LHCN-M2 (cell line): ENCODE measurements around the gene DNAI1. TPM values are rescaled to one million over a fixed set of nuclear protein-coding genes. Genes with fewer than 3 reads are reported as not detected.
A peak's percentile ranks its signal among the peaks of the same experiment; 100 is the strongest.
"Not testable (repeated sequence)": the region's sequence is repeated elsewhere in the genome, so short reads cannot be mapped to it uniquely, and the experiment has no call there.

Source experiments
- DNase-seq: peaks from one replicate; pipeline ENCODE4 v3.0.0-alpha.2; 2012; ENCODE audit warnings: low read depth
- total RNA-seq: library from RNA; depleted of rRNA; stranded (reverse); fragments of >200 nt; gene quantifications from 2 replicates; pipeline ENCODE4 v1.2.3, GENCODE V29; 2014

DNAI1 gene
- total RNA-seq, 1 experiment from 2014 or later: not detected

DNA sequence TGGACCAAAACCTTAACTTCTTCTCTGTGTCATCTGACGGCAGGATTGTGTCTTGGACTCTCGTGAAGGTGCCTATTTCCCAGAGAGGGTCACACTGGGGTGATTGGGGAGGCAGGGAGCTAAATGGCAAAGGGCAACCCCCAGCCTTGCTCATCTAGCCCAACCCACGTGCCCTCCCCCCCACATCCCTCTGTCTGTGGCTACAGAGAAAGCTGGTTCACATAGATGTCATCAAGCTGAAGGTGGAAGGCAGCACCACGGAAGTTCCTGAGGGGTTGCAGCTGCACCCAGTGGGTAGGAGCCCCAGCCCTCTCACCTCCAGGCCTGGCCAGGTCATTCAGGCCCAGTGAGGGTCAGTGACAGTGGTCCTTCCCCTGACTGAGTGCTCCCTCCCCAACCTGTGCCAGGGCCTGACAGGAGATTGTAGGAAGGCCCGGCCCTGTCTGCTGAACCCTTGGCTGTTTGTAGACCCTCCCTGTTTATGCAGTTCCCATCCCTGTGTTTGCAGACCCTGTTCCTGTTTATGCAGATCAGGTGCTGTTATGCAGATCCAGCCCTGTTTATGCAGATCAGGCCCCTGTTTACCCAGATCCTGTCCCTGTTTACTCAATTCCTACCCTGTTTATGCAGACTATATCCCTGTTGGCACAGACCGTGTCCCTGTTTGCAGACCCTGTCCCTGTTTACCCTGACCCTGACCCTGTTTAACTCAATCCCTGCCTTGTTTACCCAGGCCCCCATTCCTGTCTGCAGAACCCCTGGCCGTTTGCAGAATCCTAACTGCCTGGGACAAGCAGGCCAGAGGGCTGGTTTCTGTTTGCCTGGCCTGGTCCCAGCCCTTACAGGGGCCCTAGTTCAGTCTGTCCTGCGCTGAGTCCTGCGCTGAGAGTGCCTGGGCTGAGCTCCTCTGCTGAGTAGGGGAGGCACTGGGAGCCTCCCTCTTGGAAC lies 53.8 kb downstream of the DNAI1 start:
- no peak for DNase-seq

DNA sequence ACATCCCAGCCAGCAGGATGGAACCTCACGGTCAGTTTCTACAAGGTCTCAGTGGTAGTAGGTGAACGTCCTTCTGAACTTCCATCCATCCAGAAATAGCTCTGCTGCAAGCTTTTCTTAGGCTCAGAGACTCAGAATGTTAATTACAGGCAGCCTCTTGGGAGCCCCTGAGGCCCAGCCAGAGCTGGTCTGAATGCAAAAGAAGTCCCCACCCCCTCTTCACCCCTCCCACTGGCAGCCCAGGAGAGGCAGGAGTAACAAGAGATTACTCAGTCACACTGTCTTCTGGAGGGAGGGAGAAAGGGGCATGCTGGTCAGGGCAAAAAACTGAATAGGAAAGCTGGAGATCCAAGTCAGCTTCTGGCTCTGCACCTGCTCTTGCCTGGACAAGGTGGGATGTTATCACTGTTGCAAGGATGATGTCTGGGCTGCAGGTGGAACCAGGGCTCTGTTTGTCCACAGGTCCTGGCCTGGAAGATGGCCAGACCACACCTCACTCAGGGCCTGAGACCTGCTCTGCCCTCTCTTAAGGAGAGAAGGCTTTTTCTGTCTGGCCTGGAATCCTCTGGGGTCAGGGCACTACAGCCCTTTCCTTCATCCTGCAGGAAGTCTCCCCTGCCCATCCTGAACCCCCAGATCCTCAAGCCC lies 55.1 kb downstream of the DNAI1 start:
- DNase-seq: no peak

DNA sequence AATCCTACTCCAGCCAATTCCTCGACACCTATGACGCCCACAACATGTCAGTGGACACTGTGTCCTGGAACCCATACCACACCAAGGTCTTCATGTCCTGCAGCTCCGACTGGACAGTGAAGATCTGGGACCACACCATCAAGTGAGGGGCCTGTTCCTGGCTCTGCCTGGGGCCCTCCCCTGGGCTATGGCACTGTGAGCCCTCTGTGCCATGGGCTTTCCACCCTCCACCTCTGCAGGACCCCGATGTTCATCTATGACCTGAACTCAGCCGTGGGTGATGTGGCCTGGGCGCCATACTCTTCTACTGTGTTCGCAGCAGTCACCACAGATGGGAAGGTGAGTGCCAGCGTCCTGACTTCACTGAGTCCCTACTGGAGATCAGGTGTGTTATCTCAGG lies 55.8 kb downstream of the DNAI1 start:
- DNase-seq: no peak

DNA sequence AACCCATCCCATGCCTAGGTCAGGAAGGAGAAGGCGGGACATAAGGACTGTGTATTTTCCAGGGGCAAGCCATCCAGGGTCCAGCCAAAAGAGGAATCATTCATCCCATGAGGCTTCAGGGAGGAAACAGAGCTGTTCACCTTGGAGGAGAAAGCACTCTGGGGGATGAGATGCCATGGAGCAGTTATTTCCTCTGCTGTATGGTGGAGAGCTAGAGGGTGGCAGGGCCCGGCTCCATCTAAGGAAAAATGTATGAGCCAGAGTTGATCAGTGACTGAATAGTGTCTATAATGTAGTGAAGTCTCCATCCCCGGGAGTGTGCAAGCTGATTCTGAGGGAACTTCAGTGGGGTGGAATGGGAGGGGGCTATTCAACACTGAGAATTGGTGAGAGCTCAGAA lies 56.2 kb downstream of the DNAI1 start:
- no peak for DNase-seq

DNA sequence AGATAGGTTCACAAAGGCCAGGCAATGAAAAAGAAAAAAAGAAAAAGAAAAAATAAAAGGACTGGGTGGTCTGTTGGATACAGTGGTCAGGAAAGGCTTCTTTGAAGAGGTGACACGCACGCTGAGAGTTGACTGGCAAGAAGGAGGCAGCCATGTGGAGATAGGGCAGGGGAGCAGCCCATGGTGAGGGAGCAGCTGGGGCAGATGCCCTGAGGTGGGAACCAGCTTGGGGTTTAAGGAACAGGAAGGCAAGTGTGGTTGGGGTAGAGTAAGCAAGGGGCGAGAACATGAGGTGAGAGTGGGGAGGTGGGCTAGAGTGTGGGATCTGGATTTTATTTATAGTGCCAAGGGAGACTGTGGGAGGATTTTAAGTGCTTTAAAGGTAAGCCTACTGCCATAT lies 57.4 kb downstream of the DNAI1 start:
- DNase-seq: no peak

DNA sequence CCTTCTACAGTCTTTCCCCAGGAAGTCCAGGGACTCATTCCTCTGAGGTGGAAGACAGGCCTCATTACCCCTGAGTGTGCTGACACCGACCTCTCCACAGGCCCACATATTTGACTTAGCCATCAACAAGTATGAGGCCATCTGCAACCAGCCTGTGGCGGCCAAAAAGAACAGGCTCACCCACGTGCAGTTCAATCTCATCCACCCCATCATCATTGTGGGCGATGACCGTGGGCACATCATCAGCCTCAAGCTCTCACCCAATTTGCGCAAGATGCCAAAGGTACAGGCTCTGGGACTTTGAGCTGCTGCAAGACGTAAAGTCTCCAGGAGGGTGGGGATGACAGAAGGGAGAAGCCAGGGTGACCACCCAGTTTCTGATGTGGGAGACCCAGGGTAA lies 58.6 kb downstream of the DNAI1 start:
- DNase-seq: no peak

DNA sequence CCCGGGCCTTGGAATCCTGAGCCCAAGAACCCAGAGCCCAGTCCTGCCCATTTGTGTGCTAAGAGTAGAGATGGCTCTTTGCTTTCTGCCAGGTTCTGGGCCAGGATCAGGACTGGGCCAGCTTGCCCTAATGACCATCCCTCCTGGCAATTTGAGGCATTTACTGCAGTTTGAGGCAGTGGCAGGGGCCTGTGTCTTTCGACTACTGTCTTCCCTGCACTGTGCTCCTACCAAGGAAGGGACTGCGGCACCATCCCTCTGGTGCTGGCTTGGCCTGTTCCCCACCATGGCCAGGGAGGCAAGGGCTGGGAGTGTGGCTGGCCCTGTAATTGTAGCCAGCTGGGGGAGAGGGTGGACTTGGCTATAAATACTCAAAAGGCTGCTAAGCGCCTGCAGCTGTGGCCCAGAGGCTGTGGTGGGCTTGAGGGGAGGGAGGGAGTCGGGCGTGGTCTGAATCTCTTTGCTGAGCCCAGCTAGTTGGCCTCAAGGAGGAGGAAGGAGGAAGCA lies 59.6 kb downstream of the DNAI1 start:
- DNase-seq: no peak

DNA sequence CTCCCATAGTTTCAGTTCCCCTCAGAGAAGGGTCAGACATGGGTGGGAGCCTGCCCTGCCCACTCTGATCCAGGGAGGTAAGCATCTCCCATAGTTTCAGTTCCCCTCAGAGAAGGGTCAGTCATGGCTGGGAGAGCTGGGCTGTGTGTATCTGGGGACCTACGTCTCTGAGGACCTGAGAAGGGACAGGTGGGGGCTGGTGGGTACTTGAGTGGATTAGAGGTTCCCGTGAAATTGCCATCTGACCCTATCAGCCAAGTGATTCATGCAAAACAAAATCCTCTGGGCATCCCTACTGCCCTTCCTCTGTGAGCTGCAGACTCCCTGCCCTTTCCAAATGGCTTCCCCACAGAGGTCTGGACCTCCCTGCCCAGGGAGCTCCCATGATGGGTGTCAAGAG lies 60.3 kb downstream of the DNAI1 start:
- DNase-seq: no peak

DNA sequence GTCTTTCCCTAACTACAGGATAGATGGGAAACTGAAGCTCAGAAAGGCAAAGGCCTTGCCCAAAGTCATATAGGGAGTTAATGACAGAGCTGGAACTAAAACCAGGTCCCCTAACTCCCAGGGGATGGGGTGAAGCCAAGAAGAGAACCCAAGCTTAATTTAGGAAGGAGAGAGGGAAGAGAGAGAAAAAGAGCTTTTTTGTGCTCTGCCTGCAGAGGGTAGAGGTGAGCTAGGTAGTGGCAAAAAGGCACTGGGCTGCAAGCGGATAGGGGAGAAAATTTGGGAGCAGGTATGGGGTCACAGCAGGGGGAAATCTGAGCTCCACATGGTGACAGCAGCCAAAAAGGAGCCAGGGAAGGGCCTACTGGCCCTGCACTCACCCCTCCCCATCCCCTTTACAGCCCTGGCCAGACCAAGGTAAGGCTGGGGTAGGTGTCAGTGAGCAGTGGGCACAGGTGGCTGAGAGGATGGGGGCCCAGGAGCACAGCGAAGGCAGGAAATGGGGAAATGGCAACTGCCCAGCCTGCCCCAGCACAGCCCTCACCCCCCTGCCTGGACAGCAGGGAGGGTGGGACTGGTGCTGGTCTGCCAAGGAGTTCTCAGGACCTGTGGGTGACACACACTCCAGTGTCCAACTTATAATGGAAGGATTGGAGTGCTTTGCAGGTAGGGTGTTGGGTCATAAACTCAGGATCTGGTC lies 60.9 kb downstream of the DNAI1 start:
- no peak for DNase-seq

DNA sequence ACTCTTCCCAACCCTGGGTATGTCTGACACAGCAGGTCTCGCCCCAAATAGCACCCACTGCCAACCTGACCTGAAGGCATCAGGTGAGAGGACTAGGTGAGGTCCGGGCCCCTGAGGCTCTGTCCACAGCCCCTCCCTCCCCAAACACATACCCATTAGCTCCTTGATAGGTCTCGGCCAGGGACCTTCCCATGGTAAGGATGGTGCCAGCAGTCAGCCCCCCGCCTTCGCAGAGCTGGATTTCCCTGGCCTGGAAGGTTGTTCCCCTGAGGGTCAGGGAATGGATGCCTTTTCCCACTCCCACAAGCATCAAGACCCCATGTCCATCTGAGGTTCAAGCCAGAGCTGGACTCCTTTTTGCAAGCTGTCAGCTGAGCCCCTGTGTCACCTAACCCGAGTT lies 61.5 kb downstream of the DNAI1 start:
- DNase-seq: no peak

DNA sequence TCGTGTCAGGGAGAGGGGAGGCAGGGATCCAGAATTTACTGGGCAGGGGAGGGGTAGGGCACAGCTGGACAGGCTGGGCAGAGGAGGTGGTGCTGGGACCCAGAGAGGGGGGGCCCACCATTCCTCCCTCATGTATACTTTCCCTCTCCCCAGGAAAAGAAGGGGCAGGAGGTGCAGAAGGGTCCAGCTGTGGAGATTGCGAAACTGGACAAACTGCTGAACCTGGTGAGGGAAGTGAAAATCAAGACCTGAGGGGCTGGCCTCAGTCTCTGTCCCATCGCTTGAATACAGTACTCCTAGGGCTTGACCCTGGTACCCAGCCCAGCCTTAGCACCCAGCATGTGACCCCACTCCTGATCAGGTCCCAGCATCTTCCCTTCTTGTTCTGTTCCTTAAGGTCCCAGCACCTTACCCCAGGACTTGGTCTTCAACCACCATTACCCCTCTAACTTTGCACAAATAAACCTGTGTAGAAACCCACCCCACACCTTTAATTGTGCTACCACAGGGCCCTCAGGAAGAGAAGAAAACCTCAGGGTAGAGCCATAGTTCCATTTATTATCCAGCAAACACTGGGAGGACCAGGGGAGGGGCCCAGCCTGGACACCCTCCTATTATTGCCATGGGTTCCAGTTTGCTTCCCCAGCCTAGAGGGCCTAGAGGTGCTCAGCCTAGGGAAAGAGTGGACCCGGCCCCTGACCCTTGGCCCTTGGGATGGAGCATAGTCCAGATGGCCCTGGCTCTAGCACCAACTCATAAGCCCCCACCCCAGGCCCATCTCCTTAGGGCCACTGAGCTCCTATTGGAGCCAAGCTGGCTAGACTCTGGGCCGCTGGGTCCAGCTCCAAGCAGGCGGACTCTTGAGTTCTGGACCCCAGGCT lies 62.1 kb downstream of the DNAI1 start:
- DNase-seq: no peak

DNA sequence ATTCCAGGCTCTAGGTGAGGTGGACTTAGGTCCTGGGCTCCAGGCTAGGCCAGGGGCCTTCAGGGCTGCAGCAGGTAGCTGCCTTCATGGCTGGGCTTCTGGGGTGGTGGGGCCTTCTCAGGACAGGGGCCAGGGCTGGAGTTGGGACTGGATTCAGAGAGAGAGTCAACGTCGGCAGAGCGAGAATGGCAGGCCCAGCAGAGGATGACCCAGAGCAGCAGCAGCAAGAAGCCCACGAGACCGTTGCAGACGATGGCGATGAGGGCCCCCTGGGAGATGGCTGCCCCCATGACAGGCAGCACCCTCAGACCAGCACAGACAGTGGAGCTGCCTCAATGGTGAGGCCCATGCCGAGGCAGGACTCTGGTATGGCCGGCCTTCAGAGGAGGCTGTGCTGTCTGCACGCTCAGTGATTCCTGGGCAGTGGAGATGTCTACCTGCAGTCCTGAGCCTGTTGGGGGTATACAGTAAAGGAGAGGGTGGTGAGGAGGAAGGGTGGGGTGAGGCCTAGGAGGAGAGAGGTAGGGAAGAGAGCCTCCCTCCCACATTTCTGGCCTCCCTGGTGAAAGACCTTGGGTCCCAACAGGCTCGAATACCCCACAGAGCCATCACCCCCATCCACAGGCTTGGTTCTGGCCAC lies 62.9 kb downstream of the DNAI1 start:
- DNase-seq: no peak

DNA sequence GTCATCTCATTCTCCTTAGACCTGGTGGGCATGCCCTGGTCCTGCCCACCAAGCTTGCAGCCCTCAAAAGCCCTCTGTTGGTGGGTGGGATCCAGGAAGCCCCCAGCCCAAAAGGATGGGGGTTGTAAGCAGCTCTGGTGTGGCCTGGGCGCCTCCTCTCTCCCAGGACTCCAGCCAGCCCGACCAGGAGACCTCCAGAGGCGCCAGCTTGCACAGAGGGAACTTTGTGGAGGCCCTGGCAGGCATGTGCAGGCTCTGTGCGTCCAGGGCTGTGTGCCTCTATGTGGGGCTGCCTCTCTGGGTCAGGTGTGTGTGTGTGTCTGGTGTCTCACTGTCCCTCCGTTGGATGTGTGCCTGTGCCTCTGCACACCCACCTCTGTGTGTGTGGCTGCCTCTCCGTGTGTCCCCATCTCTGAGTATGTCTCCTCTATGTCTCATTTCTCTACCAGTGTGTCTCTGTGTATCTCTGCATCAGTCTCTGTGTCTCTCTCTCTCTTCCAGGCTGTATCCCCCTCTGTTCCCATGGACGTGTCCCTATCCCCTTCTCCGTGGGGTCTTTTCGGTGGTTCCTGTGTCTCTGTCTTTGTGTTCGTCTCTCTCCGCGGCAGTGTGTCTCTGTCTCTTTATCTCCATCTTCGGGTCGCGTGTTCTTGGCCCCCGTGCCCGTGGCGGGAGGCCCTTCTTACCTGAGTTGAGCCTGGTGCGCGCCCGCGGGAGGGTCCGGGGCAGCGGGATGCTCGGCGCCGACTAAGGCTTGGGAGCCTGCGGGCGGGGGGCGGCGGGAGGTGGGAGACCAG lies 63.7 kb downstream of the DNAI1 start:
- DNase-seq: no peak

DNA sequence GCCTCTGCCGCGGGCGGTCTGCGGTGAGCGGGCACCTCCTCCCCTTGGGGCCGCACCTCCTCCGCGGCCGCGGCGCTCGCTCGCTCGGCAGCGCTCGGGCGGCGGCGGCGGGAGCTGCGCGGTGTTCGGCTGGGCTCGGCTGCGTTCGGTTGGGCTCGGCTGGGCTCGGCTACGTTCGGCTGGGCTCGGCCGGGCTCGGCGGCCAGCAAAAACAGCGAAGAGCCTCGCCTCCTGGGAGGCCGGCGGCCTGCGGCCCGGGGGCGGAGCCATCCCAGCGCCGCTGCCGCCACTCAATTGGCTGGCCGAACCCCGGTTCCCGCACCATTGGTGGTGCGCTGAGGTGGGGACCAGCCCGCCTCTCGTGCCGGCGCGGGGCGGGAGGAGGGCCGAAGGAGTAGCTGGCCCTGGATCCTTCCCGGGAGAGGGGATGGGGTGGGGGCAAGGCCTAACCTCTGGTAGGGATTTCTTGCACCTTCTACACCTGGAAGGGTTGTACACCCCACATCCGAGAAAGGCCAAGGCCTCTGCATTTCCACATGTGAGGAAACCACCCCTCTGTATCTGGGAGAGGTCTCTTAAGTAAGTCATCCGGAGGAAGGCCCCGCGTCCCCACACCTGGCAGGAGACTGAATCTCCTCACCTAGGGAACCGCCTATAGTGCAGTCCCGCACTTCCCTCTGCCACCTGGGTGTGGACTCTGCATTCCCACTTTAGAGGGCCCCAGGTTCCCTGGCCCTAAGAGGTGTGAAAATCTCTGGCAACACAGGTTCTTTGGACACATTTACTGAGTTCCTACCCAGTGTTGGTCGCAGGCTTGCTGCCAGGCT lies 64.6 kb downstream of the DNAI1 start, which contains the start of gene ENHO:
TSS of gene ENHO (minus strand) at position 20 of the 827 bp plus-strand sequence. CDS start 1,295 bp downstream, outside the sequence.
- peak; percentile 69 for DNase-seq

DNA sequence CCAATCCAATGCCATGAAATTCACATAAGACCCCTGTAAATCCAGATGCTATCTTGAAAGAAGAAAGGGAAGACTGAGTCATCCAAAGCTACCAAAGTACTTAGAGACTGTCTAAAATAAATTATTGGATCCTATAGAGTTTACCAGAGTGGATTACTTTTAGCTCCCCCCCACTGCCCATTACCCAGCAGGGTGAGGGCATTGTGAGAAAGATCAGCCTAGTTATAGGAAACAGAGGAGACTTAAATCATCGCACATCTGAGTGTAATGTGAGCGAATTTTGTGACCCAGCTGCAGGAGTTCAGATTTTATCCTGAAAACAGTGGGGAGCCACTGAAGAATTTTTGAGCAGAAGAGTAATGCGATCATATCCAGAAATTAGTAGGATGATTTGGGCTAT lies 65.7 kb downstream of the DNAI1 start:
- no peak for DNase-seq

DNA sequence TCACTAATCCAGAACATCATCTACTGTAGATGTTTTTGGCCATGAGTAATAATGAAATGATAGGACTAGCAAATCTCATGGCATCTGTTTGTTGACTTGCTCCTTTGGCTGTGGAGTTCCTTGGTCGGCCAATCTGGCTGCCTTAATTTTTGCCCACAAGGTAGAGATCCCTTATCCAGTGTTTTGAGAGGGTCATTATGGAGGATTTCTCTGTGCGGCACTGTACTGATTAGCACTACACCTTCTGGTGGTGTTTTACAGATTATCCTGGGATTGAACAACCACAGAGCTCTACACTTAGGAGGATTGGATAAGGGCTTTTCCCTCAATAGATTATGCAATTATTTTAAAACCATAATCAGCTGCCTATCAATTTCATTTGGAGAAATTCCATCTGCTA lies 67.4 kb downstream of the DNAI1 start:
- DNase-seq: no peak

DNA sequence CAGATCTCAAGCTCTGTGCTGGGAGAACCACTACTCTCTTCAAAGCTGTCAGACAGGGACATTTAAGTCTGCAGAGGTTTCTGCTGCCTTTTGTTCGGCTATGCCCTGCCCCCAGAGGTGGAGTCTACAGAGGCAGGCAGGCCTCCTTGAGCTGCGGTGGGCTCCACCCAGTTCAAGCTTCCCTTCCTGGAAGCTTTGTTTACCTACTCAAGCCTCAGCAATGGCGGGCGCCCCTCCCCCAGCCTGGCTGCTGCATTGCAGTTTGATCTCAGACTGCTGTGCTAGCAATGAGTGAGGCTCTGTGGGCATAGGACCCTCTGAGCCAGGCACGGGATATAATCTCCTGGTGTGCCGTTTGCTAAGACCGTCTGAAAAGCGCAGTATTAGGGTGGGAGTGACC lies 73.4 kb downstream of the DNAI1 start:
- not testable (repeated sequence) for DNase-seq

DNA sequence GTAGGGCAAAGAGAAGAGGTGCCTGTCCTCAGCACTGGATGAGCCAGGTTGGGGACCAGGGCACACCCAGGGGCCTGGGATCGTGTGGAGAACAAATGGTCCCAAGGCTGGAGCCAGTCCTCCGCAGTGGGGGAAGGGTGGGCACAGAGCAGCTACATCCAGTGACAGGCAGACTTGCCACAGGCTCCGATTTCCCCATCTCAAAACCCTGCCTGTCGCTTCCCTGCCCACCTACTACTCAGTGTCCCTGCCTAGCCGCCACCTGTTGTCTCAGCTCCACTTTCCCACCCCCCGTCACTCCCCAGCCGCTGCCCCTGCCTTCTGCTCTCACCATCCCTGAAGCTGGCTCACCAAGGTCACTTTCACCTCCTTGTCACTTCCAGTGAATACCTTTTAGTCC lies 78.1 kb downstream of the DNAI1 start:
- DNase-seq: no peak

DNA sequence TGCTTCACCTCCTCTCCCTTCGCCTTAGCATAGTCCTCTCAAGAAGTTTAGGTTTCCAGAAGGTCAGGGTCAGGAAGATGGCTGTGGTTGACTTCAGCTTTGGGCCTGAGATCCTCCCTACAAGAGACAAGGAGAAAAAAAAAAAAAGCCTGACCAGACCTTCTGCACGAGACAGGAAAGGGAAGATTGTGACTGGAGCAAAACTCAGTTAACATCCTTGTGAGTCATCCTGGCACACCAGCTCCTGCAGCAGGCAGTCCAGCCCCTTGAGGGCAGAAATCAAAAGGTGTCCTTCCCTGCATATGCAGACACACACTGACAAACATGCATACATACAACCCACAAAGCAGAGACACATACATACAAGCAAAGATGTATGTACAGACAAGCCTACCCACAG lies 82.2 kb downstream of the DNAI1 start:
- peak; percentile 51 for DNase-seq
